ENCODE results near the gene IL4. TPM values are rescaled to one million over a fixed set of nuclear protein-coding genes. Genes with fewer than 3 reads are reported as not detected.

IL4 gene
- total RNA-seq, 4 donors from 2014 or later = not detected

DNA sequence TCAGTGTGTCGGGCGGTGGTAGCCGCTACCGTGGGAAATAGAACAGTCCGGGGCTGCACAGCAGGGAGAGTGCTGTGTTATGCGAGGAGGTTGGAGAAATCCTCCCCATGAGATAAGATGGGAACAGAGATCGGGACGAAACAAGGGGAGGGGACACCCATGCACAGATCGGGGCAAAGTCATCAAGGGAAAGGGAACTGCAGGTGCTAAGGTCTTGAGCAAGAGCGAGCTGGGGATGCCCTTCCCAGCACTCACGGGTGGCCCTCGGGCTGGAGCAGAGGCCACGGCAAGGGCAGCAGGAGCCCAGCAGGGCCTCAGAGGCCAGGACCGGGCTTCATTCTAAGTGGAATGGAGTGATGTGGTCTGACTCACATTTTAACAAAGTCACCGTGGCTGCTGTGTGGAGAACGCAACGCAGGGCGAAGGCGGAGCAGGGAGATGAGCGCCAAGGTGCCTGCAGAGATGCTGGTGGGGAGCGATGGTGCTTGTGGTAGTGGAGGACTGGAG, 8.2 kb upstream of the IL4 start:
- no peak for TF ChIP-seq CTCF (IDR thresholded peaks at IDR 0.05; ENCODE audit: low read depth)

- TF ChIP-seq CTCF (IDR thresholded peaks at IDR 0.05; ENCODE audit: low read depth) = no peak
Measured at GRCh38 chr5:132666310-132667123, 7.3 kb upstream of the IL4 start.

DNA sequence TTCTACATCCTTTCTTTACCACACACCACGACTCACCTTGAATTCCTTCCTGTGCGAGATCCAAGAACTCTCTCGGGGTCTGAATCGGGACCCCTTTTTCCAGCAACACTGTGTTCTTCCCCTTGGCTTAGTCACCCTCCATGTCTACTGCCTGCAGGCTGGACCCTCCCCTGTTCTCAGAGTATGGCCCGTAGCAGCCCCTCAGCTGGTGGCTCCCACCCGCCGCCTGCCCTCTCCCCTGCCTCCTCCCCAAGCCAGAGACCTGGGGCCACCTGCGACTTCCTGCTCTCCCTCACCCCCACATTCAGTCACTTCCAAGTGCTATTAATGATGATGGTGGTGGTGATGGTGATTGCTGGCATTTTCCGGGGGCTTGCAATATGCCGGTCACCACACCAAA, 6.5 kb upstream of the IL4 start:
- TF ChIP-seq CTCF (IDR thresholded peaks at IDR 0.05; ENCODE audit: low read depth) = no peak

DNA sequence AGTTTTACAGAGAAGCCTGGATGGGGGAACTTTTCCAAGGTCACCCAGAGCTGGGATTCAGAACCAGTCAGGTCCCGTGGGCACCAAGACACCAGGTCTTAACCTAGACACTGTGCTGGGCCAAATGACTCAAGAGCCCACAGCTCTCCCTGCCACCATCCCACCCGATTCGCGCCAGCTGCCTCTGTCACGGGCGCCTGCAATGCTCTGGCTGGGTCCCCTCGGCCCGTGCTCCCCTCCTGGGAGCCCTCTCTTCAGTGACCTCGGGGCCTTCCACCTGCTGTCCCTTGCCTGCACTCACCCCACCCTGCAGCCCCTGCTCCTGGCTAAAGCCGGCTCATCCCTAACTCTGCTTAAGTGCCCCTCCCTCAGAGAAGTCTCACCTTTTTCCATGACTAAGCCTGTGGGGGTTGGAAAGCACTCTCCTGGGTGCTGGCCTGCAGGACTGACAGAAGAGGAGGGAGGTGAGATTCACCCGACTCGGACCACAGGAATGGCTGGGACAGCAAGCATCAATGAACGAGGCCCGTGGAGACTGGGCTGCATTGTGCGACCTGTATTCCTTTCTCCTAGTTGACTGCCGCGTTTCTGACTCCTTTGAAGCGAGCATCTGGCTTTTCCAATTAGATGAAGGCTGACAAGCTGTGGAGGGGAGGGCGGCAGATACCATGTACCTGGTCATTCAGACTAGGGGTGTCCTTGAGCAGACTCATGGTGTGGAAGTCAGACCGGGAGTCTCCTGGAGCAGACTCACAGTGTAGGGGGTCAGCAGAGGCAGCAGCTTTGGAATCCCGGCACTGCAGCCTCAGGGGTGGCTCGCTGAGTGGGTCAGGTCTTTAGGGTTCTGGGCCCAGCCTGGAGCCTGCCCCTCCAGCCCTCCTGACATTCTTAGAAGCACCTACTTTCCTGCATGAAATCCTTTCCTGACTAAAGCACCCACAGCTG, 5.8 kb upstream of the IL4 start:
- no peak for TF ChIP-seq CTCF (IDR thresholded peaks at IDR 0.05; ENCODE audit: low read depth)

DNA sequence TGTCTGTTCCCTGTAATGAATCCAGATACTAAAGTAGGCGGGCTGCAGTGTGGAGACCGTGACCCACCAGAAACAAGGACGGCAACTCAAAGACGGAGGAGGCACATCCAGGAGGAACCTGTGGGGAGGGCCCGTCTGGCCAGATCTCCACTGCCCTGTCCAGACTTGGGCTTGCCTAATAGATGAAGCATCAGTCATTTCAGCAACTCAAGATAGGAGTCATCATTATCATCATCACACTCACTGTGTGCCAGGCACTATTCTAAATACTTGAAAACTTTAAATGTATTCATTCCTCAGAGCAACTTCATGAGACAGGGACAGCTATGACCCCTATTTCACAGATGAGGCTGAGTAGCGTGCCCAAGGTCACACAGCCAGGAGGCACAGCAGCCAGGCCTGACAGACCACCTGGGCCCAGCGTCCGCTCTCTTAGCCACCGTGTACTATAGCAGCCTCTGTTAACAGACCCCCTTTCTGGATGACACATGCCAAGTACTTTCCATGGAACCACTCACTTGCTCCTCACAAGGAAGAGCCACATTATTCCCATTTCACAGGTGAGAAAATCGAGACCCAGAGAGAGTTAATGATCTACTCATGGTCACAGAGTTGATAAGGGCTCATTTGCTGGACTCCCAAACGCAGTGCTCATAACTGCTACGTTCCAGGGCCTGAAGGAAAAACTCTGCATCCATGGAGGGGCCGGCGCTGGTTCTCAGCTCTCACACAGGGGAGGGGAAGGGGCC, 4.9 kb upstream of the IL4 start:
- no peak for TF ChIP-seq CTCF (IDR thresholded peaks at IDR 0.05; ENCODE audit: low read depth)

GRCh38 chr5:132669455-132669820, 4.4 kb upstream of the IL4 start:
- TF ChIP-seq CTCF (IDR thresholded peaks at IDR 0.05; ENCODE audit: low read depth) = no peak
